HG03520 (cell line): ENCODE data around the gene KIF16B.
"Not testable (repeated sequence)": the region's sequence is repeated elsewhere in the genome, so short reads cannot be mapped to it uniquely, and the experiment has no call there.

Source experiments
- ATAC-seq: cut with Tn5 transposase; IDR thresholded peaks from one replicate; pipeline ENCODE4 v1.9.1; 2021; ENCODE audit warnings: mild to moderate bottlenecking, moderate library complexity; ENCODE audit not compliant: unreplicated experiment

Gene KIF16B

GRCh38 chr20:16267526-16267925 is 305.7 kb downstream of the KIF16B start:
- no peak for ATAC-seq

- no peak for ATAC-seq
Observed at GRCh38 chr20:16265334-16265733, 307.9 kb downstream of the KIF16B start.

GRCh38 chr20:16263582-16263981 is 309.7 kb downstream of the KIF16B start:
- no peak for ATAC-seq

GRCh38 chr20:16262594-16262993 is 310.7 kb downstream of the KIF16B start:
- ATAC-seq: no peak

GRCh38 chr20:16261733-16262273 is 311.4 kb downstream of the KIF16B start:
- no peak for ATAC-seq

- no peak for ATAC-seq
Observed at GRCh38 chr20:16260911-16261310, 312.3 kb downstream of the KIF16B start.

- ATAC-seq: not testable (repeated sequence)
Observed at GRCh38 chr20:16260133-16260532, 313.1 kb downstream of the KIF16B start.

- no peak for ATAC-seq
Observed at GRCh38 chr20:16258766-16259165, 314.5 kb downstream of the KIF16B start.

GRCh38 chr20:16257813-16258430 is 315.3 kb downstream of the KIF16B start:
- ATAC-seq: no peak

- no peak for ATAC-seq
Observed at GRCh38 chr20:16257021-16257420, 316.2 kb downstream of the KIF16B start.

GRCh38 chr20:16246870-16247269 is 326.4 kb downstream of the KIF16B start:
- no peak for ATAC-seq

GRCh38 chr20:16246291-16246690 is 327.0 kb downstream of the KIF16B start:
- no peak for ATAC-seq

- ATAC-seq: no peak
Observed at GRCh38 chr20:16245879-16246278, 327.4 kb downstream of the KIF16B start.

- no peak for ATAC-seq
Observed at GRCh38 chr20:16244892-16245291, 328.4 kb downstream of the KIF16B start.

GRCh38 chr20:16243470-16243869 is 329.8 kb downstream of the KIF16B start:
- no peak for ATAC-seq

GRCh38 chr20:16241911-16242310 is 331.3 kb downstream of the KIF16B start:
- no peak for ATAC-seq

- ATAC-seq: no peak
Observed at GRCh38 chr20:16240355-16240754, 332.9 kb downstream of the KIF16B start.

- no peak for ATAC-seq
Observed at GRCh38 chr20:16236589-16237241, 336.5 kb downstream of the KIF16B start.

- no peak for ATAC-seq
Observed at GRCh38 chr20:16230402-16230801, 342.8 kb downstream of the KIF16B start.

GRCh38 chr20:16229813-16230212 is 343.4 kb downstream of the KIF16B start:
- no peak for ATAC-seq

- ATAC-seq: no peak
Observed at GRCh38 chr20:16228722-16229121, 344.5 kb downstream of the KIF16B start.

GRCh38 chr20:16226961-16227360 is 346.3 kb downstream of the KIF16B start:
- not testable (repeated sequence) for ATAC-seq
